M059J (cell line): ENCODE results near the gene FBXO21. TPM values are rescaled to one million over a fixed set of nuclear protein-coding genes. Genes with fewer than 3 reads are reported as not detected.
"Not testable (repeated sequence)": the region's sequence is repeated elsewhere in the genome, so short reads cannot be mapped to it uniquely, and the experiment has no call there.

Experiments used
- DNase-seq: peaks from one replicate; pipeline ENCODE4 v3.0.0-alpha.2; 2012; ENCODE audit warnings: low read depth
- total RNA-seq: library from RNA; depleted of rRNA; stranded (reverse); fragments of >200 nt; shearing (Covaris generic); gene quantifications from 2 replicates; pipeline ENCODE4 v1.2.3, GENCODE V29; 2014; rRNA removed

FBXO21 gene, protein sequence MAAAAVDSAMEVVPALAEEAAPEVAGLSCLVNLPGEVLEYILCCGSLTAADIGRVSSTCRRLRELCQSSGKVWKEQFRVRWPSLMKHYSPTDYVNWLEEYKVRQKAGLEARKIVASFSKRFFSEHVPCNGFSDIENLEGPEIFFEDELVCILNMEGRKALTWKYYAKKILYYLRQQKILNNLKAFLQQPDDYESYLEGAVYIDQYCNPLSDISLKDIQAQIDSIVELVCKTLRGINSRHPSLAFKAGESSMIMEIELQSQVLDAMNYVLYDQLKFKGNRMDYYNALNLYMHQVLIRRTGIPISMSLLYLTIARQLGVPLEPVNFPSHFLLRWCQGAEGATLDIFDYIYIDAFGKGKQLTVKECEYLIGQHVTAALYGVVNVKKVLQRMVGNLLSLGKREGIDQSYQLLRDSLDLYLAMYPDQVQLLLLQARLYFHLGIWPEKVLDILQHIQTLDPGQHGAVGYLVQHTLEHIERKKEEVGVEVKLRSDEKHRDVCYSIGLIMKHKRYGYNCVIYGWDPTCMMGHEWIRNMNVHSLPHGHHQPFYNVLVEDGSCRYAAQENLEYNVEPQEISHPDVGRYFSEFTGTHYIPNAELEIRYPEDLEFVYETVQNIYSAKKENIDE
- total RNA-seq = 53.7 and 63.2 TPM in 2 replicates

DNA sequence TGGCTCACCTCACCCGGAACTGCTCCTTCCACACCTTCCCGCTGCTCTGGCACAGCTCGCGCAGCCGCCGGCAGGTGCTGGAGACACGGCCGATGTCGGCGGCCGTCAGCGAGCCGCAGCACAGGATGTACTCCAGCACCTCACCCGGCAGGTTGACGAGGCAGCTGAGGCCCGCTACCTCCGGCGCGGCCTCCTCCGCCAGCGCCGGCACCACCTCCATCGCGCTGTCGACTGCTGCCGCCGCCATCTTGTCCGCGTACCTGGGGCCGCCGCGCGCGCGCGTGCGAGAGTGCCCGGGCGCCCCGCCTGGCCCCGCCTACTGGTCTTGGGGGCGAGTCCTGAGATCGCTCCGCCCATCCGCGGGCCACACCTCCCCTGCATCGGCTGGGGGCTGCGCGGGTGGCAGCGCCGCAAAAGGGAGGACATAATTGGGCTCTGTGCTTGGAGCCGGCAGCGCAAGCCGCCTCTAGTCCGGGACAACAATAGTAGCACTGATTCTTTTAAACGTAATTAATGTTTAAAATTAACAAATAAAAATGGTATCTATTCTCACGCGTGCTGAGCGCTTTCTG is at the start of gene FBXO21:
TSS of gene FBXO21 (minus strand) at position 261 of the 572 bp plus-strand sequence. CDS start at position 247, 14 bp downstream.
- peak; percentile 76 for DNase-seq

DNA sequence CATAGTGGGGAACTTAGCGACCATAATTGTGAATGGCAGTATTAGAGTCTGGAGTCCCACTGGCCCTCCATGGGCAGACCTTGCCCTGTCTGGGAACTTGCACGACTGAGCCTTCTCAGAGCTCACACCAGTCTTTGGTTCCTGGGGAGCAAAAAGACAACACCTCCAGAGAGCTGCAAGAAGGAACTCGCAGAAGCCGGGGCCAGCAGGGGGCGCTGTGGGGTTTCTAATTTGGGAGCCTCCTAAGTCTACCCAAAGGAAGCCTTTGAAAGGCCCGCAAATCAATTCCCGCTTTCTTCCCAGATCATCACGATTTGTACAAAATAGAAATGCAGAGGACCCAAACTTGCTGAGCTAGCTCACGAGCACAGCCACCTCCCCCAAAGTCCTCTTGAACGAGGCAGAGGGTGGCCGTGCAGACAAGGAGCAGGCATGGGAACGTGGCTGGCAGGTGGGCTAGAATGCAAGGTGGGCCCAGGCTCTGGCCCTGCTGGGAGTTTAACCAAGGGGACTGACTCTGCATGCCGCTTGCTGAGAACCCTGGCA is 46.3 kb upstream of the FBXO21 start:
- peak; percentile 57 for DNase-seq

DNA sequence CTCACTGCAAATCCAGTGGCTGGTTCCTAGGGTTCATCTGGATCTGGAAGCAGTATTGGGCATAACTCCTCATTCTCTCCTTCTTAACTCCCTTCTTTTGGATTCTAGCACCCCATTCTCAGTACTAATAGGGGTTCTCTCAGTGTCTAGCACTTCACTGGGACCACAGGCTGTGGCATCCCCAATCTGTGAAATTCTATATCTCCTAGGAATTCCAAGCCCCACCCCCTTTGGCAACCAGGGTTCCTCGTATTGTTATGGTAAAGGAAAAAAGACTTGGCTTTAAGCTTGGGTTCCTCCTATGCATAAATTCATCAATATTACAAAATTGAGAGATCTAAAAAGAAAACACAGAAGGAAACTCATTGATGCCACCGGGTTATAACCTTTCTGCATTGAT is 45.0 kb upstream of the FBXO21 start:
- no peak for DNase-seq

DNA sequence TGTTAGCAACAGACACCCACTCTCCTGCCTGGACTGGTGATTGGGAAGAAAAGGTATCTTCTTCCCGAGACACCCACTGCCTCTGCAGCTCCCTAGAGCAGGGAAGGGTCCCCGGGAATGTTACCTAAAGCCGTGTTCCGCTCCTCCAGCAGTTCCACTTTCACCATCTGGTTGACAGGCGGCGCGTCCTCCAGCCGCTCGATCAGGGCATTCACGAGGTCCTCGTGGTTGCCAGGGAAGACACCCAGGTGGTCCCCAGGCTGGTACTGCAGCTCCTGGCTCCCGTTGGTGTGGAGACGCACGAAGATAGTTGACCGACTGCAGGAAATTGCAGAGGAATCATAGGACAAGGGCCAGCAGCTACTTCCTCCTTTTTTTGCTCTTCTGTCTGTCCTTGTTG is 44.2 kb upstream of the FBXO21 start:
- DNase-seq = no peak

DNA sequence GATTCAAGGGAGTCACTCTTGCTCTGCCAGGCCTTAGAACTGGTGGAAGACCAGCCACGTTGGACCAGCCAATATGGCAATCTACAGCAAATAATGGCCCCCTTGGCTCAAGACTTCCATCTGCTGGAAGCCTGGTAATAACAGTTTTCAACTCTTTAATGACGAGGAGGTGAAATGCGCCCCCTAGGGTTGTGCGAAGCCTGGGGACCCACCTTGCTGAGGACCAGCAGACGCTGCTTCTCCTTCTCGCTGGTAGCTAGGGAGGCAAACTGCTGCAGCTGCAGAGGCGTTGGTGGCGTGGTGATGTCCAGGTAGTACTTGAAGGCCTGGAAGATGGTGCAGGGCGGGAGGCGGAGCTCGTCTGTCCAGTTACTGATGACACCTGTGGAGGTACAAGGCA is 41.5 kb upstream of the FBXO21 start:
- DNase-seq = no peak

DNA sequence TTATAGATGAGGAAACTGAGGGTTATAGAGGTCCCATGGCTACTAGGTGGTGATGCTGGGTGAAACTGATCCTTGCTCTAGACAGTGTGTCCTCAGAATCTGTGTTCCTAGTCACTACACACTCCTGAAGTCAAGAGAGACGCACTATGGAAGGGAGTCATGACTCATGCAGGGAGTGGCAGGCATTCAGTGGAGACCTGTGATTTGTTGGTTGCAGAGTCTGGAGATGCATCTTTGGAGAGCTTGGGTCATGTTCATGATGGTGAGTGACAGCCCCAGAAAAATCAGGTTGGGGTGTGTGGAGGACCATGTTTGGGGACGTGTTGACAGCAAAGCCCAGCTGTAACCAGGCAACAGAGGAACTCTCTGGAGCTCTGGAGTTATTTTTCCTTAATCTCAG is 38.0 kb upstream of the FBXO21 start:
- DNase-seq = peak; percentile 35

DNA sequence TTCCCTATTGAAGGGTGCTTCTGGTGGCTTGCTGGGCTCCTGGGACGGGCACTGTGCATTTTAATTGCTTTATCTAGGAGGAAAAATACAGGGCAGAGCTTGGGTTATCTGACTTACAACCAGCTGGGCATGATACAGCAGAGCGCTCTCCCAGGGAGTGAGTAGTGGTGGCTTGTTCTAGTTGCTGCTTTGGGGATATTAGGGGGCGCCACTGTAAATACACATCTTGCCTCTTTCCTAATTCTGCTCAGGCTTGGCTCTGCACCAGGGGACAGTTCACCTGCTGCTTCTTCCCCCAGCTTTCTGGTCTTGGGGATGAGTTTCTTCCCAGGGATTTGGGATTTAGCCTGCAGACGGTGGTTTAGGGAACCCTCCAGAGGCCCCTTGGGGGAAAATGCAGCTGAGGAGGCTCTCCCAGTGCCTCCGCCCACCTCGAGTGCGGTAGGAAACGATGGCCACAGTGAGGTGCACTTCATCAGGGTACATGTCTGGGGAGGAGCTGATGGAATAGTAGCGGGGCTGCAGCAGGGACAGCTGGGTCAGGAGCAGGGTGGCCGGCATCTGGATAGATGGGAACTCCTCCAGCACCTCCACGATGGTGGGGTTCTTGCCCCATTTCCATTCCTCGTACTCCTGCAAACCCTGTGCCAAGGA is 36.9 kb upstream of the FBXO21 start:
- DNase-seq = no peak

DNA sequence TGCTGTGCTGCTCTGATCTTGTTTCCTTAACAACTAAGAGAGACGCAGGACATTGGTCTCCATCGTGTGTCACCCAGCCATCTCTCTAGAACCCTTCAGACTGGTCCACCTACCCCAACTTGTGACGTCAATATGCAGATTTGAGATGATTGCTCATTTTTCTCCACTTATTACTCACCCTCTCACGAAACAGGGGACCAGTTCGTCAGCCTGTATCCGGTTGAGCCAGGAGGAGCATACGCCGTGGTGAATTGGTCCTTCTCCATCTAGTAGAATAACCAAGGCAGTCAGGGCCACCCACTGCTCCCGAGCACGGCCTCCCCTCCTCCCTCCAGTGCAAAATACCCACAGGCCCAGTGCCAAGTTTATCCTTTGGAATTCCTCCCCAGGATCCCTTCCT is 36.2 kb upstream of the FBXO21 start:
- DNase-seq = no peak

DNA sequence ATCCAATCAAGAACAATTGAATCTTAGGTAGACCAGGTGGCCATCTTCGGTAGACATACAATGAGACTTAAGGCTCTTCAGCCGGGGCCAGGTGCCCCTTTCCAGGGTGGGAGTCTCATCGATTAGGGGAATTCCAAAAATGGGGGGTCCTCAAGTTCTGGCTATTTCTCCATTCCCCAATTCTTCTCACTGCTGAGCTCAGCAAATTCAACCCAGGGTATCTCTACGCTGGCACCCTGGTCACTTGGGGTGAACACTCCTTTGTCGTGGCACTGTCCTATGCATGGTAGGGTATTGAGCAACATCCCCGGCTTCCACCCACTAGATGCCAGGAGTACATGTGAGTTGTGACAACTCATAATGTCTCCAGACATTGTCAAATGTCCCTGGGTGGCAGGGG is 34.9 kb upstream of the FBXO21 start:
- DNase-seq = no peak

DNA sequence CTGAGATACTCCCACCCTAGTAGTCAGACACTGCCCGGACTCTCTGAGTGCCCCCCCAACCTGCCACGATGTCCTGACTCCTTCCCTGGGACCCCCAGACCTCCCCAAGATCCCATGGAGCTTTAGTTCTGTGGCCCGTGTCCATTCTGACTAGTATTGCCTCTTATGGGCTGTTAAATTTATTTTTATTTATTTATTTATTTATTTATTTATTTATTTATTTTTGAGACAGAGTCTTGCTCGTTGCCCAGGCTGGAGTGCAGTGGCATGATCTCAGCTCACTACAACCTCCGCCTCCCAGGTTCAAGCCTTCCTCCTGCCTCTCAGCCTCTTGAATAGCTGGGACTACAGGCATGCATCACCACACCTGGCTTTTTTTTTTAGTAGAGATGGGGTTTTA is 30.7 kb upstream of the FBXO21 start:
- DNase-seq = not testable (repeated sequence)

DNA sequence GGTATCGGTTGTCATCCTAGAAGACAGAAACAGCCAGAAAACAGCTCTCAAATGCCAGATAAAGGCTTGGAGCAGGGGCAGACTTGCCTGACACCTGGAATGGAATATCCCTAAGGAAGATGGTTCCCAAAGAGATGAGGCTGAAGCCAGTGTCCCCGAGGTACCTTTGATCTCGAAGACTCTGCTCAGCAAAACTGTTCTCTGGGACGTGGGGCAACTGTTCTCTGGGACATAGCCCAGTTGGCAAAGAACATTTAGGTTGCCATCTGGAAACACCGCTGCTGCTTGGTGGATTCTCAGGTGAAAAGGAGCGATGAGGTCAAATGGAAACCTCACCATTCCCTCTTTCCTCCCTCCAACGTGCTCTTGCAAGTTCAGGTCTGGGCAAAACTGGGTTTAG is 27.9 kb upstream of the FBXO21 start:
- no peak for DNase-seq

DNA sequence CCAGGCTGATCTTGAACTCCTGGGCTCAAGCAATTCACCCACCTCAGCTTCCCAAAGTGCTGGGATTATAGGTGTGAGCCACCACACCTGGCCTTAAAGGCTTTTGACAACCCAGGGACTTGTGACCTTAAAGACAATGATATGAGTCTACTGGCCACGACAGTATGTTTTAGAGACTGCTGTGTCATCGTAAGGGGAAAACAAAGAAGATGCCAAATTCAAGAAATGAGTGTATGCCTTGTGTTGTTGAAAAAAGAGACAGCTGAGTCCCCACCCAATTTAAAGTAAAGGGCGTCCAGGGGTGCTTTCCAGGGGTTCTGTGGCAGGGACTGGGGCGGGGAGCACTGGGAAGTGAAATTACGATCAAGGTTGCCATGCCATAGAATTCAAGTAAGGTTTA is 26.4 kb upstream of the FBXO21 start:
- no peak for DNase-seq

DNA sequence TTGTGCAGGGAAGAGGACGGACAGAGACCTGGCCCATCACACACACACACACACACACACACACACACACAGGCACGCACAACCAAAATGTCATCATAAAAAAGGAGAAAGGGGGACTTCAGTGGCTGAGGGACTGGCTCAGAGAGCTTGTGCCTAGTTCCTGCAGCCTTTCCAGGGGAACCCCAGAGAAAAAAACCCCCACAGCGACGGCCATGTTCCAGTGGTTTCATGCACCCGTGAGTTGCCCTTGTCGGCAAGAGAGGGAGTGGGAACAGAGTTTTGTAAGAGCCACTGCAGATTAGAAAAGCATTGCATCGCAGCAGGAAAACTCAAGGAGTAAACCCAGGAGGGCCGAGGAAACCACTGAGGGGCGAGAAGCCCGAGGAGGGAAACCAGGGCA is 24.5 kb upstream of the FBXO21 start:
- no peak for DNase-seq

DNA sequence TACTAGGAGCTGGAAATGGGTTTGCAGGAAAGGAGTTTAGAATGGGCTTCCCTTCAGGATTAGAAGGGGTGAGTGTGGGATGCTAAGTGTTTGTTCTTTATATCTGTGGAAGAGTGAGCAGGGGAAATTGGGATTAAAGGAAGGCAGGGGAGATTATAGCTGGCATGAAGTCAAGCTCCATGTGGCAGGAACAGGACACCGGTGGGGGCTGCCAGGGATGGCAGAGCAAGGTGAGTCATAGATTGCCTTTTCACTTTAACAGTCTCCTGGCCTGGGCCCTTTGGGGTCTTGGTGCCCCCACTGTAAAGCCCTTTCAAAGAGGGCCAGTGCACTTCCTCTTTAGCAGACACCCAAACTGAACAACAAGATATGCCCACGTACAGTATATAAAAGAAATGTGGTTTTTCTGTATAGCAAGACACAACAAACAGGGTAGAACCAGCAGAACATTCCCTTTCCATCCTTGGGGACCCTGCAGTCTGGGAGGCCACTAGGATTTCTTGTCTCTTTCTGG is 23.1 kb upstream of the FBXO21 start:
- DNase-seq = no peak

DNA sequence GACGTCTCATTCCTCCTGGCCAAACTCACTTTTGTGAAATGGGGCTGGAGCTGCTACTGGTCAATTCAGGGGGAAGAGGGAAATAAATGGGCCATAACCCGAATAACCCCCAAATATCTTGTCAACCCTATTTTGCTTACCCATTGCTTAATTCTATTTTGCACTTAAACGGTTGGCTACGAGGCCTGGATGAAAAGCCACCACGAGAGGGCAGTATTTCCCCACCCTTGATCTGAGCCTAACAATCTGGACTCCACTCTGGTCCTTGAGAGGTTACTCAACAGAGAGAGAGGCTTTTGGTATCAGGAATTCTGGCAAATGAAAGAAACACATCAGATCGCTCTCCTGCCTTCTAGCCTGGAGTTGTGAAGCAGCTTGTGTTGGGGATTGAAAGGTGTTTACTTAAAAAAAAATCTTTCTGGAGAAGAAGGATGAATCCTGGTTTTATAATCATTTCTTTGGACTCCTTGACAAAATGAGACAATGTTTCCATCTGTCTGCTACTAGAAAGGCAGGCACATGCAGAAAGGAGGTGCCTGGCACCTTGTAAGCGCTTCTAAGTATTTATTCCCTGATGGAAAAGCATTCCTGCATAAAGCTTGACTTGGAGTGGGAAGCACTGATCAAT is 22.4 kb upstream of the FBXO21 start:
- DNase-seq = peak; percentile 62

DNA sequence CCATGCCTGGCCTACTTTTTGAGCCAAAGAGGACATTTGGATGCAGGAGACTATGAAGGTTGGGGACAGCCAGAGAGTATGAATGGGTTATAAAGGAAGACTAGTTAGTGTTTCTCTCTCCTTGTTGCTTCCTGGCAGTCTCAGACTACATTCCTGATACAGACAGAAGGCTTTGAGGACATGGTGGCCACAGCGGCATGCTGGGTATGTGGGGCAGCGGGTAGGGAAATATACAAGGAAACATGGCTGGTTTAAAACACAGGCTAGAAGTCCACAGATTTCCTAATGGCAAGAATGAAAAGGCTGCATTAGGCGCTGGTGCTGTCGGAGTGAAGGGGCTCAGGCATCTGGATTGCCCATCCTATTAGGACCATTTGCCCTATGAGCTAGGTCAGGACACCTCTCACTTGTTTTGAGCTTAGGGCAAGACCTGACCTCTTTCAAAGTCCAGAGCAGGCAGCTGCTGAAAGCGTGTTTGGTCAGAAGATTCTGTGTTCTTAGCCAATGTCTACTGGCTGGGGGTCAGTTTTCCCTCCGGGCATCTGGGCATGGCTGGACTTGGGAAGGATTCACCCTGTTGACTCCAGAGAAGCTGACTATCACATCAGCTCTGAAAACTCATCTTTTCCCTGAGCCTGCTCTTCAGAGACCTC is 20.1 kb upstream of the FBXO21 start:
- no peak for DNase-seq

DNA sequence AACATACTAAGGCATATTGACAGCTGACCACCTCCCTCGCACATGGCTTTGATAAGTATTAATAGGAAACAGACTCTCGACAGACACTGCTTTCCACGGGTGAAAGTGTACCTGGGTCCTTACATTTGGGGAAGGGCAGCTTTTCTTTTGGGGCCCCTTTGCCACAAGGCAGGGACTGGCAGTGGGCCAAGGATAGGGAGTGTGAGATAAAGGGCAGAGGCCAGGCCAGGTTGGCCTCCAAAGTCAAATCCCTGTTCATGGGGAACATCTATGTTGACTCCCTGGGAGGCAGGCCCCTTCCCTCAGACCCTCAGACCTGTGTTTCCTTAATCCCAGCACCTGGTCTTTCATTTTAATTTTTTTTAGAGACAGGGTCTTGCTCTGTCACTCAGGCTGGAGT is 19.4 kb upstream of the FBXO21 start:
- no peak for DNase-seq

DNA sequence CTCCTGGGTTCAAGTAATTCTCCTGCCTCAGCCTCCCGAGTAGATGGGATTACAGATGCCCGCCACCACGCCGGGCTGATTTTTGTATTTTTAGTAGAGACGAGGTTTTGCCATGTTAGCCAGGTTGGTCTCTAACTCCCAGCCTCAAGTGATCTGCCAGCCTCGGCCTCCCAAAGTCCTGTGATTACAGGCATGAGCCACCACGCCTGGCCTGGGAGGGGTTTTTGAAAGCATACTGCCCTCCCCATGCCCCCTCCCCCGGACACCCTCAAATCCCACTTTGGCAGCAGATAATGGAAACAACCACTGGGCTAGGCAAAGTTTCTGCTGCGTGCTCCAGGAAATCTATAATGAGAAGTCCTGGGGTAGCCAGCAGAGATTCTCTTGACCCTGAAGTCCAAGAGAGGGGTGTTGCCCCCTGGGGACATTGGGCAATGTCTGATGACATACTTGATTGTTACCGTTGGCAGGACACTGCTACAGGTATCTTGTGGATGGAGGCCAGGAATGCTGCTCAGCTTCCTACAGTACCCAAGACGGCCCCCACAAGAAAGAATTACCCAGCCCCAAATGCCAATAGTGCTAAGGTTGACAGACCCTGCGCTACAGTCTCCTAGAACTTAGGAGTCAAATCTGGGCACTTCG is 18.7 kb upstream of the FBXO21 start:
- no peak for DNase-seq

DNA sequence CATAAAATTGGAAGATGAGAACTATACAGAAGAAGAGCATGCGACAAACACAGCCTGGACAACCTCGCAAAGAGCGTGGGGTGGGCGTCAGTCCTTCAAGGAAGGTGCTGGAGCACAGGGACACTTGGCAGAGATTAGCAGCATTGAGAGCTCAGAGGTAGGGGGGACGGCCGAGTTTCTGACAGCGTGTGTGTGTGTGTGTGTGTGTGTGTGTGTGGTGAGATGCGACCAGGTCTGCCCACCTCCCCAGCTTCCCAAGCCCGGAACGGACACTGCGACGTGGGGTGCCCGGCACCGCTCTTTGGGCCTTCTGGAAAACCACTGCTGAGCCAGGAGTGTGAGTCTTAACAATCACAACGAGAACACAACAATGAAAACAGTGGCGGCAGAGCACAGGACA is 17.9 kb upstream of the FBXO21 start:
- no peak for DNase-seq

DNA sequence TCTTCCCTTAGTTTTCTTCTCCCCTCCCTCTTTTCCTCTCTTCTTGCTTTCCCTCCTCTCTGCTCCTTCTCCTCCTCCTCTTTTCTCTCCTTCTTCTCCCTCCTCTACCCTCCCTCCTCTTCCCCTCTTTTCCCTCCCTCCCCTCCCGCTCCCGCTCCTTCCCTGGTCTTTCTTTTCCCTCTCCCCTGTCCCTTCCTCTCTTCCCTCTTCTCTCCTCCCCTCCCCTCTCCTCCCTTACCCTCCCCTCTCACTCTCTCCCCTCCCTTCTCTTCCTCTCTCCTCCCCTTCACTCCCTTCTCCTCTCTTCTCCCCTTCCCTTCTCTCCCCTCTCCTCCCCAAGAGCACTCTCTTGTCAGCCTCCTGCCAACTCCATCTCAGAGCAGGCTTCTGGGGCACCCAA is 17.4 kb upstream of the FBXO21 start:
- DNase-seq = no peak

DNA sequence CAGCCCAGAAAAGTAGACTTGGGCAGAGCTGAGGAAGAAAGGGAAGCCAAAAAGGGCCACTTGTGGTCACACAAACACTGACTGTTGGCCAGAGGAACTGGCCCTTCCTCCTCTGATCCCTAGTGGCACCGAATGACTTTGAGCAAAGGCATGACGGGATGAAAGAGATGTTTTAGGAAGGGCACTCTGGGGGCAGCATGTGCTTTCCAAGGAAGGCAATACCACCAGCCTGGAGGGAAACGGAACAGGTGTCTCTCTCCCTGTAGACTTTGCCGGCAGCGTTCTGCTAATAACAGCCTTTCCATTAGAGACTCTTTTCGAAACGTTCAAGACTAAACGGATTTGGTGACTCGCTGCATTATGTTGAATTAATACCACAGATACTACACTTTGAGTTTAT is 12.3 kb upstream of the FBXO21 start:
- DNase-seq = no peak
